H1 (cell line): Measurements from ENCODE around the gene CMTR1. TPM values are rescaled to one million over a fixed set of nuclear protein-coding genes. Genes with fewer than 3 reads are reported as not detected.

ENCODE experiments used
- CTCF ChIA-PET: fragments of 300-600 bp; sonication (Branson Sonifier 250); formaldehyde crosslinking; loops from one replicate; lab custom pipeline; 2021; ENCODE audit not compliant: partially characterized antibody; lab: Charles Lee
- POLR2A ChIA-PET: fragments of 300-600 bp; sonication (Branson Sonifier 250); formaldehyde crosslinking; loops from one replicate; lab custom pipeline; 2021; ENCODE audit warnings: inconsistent platforms; ENCODE audit not compliant: partially characterized antibody; lab: Charles Lee
- DNase-seq, 2 experiments: peaks; one replicate each; pipeline versions ENCODE4 v3.0.0 to v3.0.0-alpha.2; 2010 to 2022; ENCODE audit warnings: low spot score in 2 of 2, low read depth in 1 of 2, mixed read lengths in 1 of 2
- FAIRE-seq: peaks from 2 replicates; lab custom pipeline; 2011; peaks lifted over from hg19 to GRCh38; lab: Jason Lieb, UNC
- H2AFZ ChIP-seq: 2 replicates; pipeline ENCODE4 v1.8.1; 2012; ENCODE audit warnings: low read length, inconsistent platforms
- H2AK5ac ChIP-seq: 2 replicates; pipeline ENCODE4 v1.6.1; 2013; ENCODE audit warnings: low read depth, low read length
- H2BK120ac ChIP-seq: replicated peaks from 2 replicates; pipeline ENCODE3; 2013; ENCODE audit warnings: low read depth, low read length, inconsistent platforms
- H2BK12ac ChIP-seq: 2 replicates; pipeline ENCODE4 v1.6.1; 2013; ENCODE audit warnings: low read depth, low read length
- H2BK15ac ChIP-seq: 2 replicates; pipeline ENCODE4 v1.6.1; 2013; ENCODE audit warnings: low read length
- H2BK20ac ChIP-seq: 2 replicates; pipeline ENCODE4 v1.6.1; 2013; ENCODE audit warnings: low read length
- H2BK5ac ChIP-seq: 2 replicates; pipeline ENCODE4 v1.6.1; 2013; ENCODE audit warnings: low read depth, low read length
- H3K14ac ChIP-seq: 2 replicates; pipeline ENCODE4 v1.6.1; 2013; ENCODE audit warnings: inconsistent platforms; ENCODE audit not compliant: insufficient read length
- H3K18ac ChIP-seq: 2 replicates; pipeline ENCODE4 v1.6.1; 2013; ENCODE audit warnings: low read length; ENCODE audit errors: extremely low read depth
- H3K23ac ChIP-seq: 2 replicates; pipeline ENCODE4 v1.6.1; 2013; ENCODE audit warnings: inconsistent platforms; ENCODE audit not compliant: insufficient read length
- H3K23me2 ChIP-seq: 2 replicates; pipeline ENCODE4 v1.6.1; 2013; ENCODE audit warnings: low read depth, low read length
- H3K27ac ChIP-seq: 2 replicates; pipeline ENCODE4 v1.6.1; 2011; ENCODE audit warnings: low read depth, low read length, inconsistent platforms
- H3K27me3 ChIP-seq, 4 experiments: replicated peaks in 1 of 4; 1 replicate in 1 of 4; 2 replicates in 3 of 4; pipeline versions ENCODE4 v1.6.1 to v1.8.1; 2011 to 2013; ENCODE audit warnings: low read length in 3 of 4, mild to moderate bottlenecking in 3 of 4, inconsistent platforms in 2 of 4, mixed read lengths in 2 of 4, moderate library complexity in 1 of 4; ENCODE audit not compliant: control insufficient read depth in 3 of 4, insufficient read depth in 3 of 4; ENCODE audit errors: extremely low read depth in 1 of 4
- H3K36me3 ChIP-seq, 4 experiments: 2 replicates each; pipeline versions ENCODE4 v1.6.1 to v1.8.1; 2011 to 2013; ENCODE audit warnings: mild to moderate bottlenecking in 4 of 4, low read length in 3 of 4, moderate library complexity in 2 of 4, control low read depth in 1 of 4, inconsistent platforms in 1 of 4; ENCODE audit not compliant: insufficient read depth in 4 of 4, control insufficient read depth in 2 of 4
- H3K4ac ChIP-seq: replicated peaks from 2 replicates; pipeline ENCODE3; 2013; ENCODE audit warnings: low read length, low read depth, mixed read lengths, inconsistent platforms; ENCODE audit not compliant: insufficient read length
- H3K4me1 ChIP-seq, 4 experiments: replicated peaks in 1 of 4; 1 replicate in 1 of 4; 2 replicates in 3 of 4; pipeline versions ENCODE4 v1.6.1 to v1.8.1; 2011 to 2013; ENCODE audit warnings: low read length in 3 of 4, inconsistent platforms in 2 of 4, mixed read lengths in 1 of 4; ENCODE audit not compliant: insufficient read depth in 4 of 4, control insufficient read depth in 3 of 4
- H3K4me2 ChIP-seq, 2 experiments: 2 replicates each; pipeline versions ENCODE4 v1.6.1 to v1.8.1; 2011 to 2013; ENCODE audit warnings: low read depth in 2 of 2, low read length in 2 of 2, control low read depth in 1 of 2, inconsistent platforms in 1 of 2, mild to moderate bottlenecking in 1 of 2; ENCODE audit not compliant: insufficient read depth in 1 of 2
- H3K4me3 ChIP-seq, 4 experiments: fragments of 200-600, 300-600 bp in 1 of 4; sonication (generic), shearing (Covaris generic), sonication (Bioruptor Twin) in 1 of 4; 2 replicates each; pipeline versions ENCODE4 v1.5.1 to v1.8.1; 2011 to 2016; ENCODE audit warnings: low read length in 4 of 4, low read depth in 3 of 4, control low read depth in 2 of 4, inconsistent platforms in 2 of 4, mild to moderate bottlenecking in 2 of 4, mixed read lengths in 1 of 4, moderate library complexity in 1 of 4; ENCODE audit not compliant: insufficient read depth in 2 of 4; ENCODE audit errors: extremely low read depth in 1 of 4
- H3K56ac ChIP-seq: replicated peaks from 2 replicates; pipeline ENCODE3; 2013; ENCODE audit warnings: low read depth, mild to moderate bottlenecking, mixed read lengths, low read length, inconsistent platforms; ENCODE audit not compliant: insufficient read length
- H3K79me1 ChIP-seq: 2 replicates; pipeline ENCODE4 v1.6.1; 2013; ENCODE audit warnings: low read depth, low read length, control low read depth
- H3K79me2 ChIP-seq, 2 experiments: 2 replicates each; pipeline versions ENCODE4 v1.6.1 to v1.8.1; 2012 to 2013; ENCODE audit warnings: low read length in 2 of 2, mild to moderate bottlenecking in 2 of 2, inconsistent platforms in 1 of 2; ENCODE audit not compliant: insufficient read depth in 2 of 2, control insufficient read depth in 1 of 2
- H3K9ac ChIP-seq, 4 experiments: replicated peaks in 1 of 4; 1 replicate in 1 of 4; 2 replicates in 3 of 4; pipeline versions ENCODE4 v1.6.1 to v1.8.1; 2011 to 2013; ENCODE audit warnings: low read depth in 3 of 4, low read length in 3 of 4, control low read depth in 2 of 4, mild to moderate bottlenecking in 2 of 4, moderate library complexity in 2 of 4, inconsistent platforms in 1 of 4; ENCODE audit errors: extremely low read depth in 1 of 4
- H3K9me3 ChIP-seq, 2 experiments: 2 replicates each; pipeline versions ENCODE4 v1.6.1 to v1.8.1; 2012 to 2013; ENCODE audit warnings: mild to moderate bottlenecking in 2 of 2, moderate library complexity in 2 of 2, control low read depth in 1 of 2, inconsistent platforms in 1 of 2, low read depth in 1 of 2, low read length in 1 of 2, mixed read lengths in 1 of 2; ENCODE audit not compliant: insufficient read depth in 2 of 2
- H4K20me1 ChIP-seq, 2 experiments: replicated peaks in 1 of 2; 2 replicates each; pipeline versions ENCODE3 to v1.8.1; 2011 to 2013; ENCODE audit warnings: inconsistent platforms in 2 of 2, low read length in 2 of 2, mild to moderate bottlenecking in 1 of 2; ENCODE audit not compliant: insufficient read depth in 2 of 2, control insufficient read depth in 1 of 2
- H4K5ac ChIP-seq: 2 replicates; pipeline ENCODE4 v1.6.1; 2013; ENCODE audit warnings: low read length, low read depth, mixed read lengths, inconsistent platforms; ENCODE audit not compliant: insufficient read length
- H4K8ac ChIP-seq: 2 replicates; pipeline ENCODE4 v1.8.0; 2013; ENCODE audit warnings: mild to moderate bottlenecking, moderate library complexity, low read length, inconsistent platforms; ENCODE audit not compliant: insufficient read depth; ENCODE audit errors: extremely low read depth
- H4K91ac ChIP-seq: replicated peaks from 2 replicates; pipeline ENCODE3; 2013; ENCODE audit warnings: low read length, mixed read lengths, inconsistent platforms; ENCODE audit not compliant: insufficient read length
- BACH1 ChIP-seq: IDR thresholded peaks from 2 replicates; pipeline ENCODE4 v1.6.1; 2012; ENCODE audit warnings: low read length, improper control_type of control experiment
- EZH2 ChIP-seq: fragments of 200-600 bp; sonication (generic); IDR thresholded peaks from 2 replicates; pipeline ENCODE4 v1.7.1; 2012; ENCODE audit warnings: low read depth, mild to moderate bottlenecking, moderate library complexity, low read length, inconsistent platforms; ENCODE audit not compliant: severe bottlenecking
- JUND ChIP-seq: IDR thresholded peaks from 2 replicates; pipeline ENCODE4 v1.6.1; 2011; ENCODE audit warnings: mild to moderate bottlenecking, improper control_type of control experiment, low read length
- KDM1A ChIP-seq: fragments of 200-600, 300-600 bp; sonication (generic); IDR thresholded peaks from 2 replicates; pipeline ENCODE4 v1.7.1; 2016; ENCODE audit warnings: mild to moderate bottlenecking, low read length, borderline replicate concordance
- POLR2A ChIP-seq, 2 experiments: IDR thresholded peaks; 1 replicate in 1 of 2; 2 replicates in 1 of 2; pipeline ENCODE4 v1.6.1; 2011; ENCODE audit warnings: low read depth in 2 of 2, low read length in 2 of 2, mild to moderate bottlenecking in 2 of 2; ENCODE audit errors: control extremely low read depth in 1 of 2
- SIRT6 ChIP-seq: IDR thresholded peaks from one replicate; pipeline ENCODE4 v1.7.1; 2012; ENCODE audit warnings: low read length, inconsistent platforms
- SIX5 ChIP-seq: IDR thresholded peaks from 2 replicates; pipeline ENCODE4 v1.6.1; 2011; ENCODE audit warnings: mild to moderate bottlenecking, low read depth, low read length
- SRF ChIP-seq: IDR thresholded peaks from 2 replicates; pipeline ENCODE4 v1.6.1; 2011; ENCODE audit warnings: mild to moderate bottlenecking, low read depth, low read length, moderate library complexity
- YY1 ChIP-seq: IDR thresholded peaks from 2 replicates; pipeline ENCODE4 v1.6.1; 2011; ENCODE audit warnings: low read depth, mild to moderate bottlenecking, low read length
- polyA plus RNA-seq, 7 experiments: library from polyadenylated mRNA; depleted of rRNA in 3 of 7; stranded (reverse) in 5 of 7; unstranded in 2 of 7; fragments of >200 nt in 5 of 7; fragments of 200-250 nt in 2 of 7; gene quantifications; 1 replicate in 5 of 7; 2 replicates in 1 of 7; 4 replicates in 1 of 7; pipeline versions ENCODE4 v1.2.1 to v1.2.3, GENCODE V29; 2011 to 2013; ENCODE audit warnings: missing spikeins in 2 of 7, mixed read lengths in 2 of 7
- total RNA-seq: library from RNA; stranded (reverse); fragmentation: NEBNext Ultra II Directional; extraction: Animal tissue kit (Norgen Biotek cat#: 25700); gene quantifications from 2 replicates; pipeline ENCODE4 v1.2.1, GENCODE V29; 2021

CMTR1 gene
- total and polyA plus RNA-seq, 2 of the 8 experiments (the other 6 are each of a cell fraction or from before 2014, with no cell fraction given) = 15.2 to 33.1 TPM

- TF ChIP-seq SIRT6 (no peak), SIX5 (no peak), SRF (no peak), BACH1 (no peak), JUND (no peak), KDM1A (no peak), YY1 (no peak), POLR2A (IDR thresholded peaks at IDR 0.05; ENCODE audit: control extremely low read depth in 1 of 2, low read depth in 2 of 2, low read length in 2 of 2) (no peak), EZH2 (no peak)
- no peaks in the 10 kb centered on the region for H3K9me3 ChIP-seq
- H3K4ac ChIP-seq = no peak overlapping the region
- peaks cover 6 to 41% (median 34%) of the 10 kb centered on the region in 4 experiments; a peak in 7 of 8 replicates for H3K36me3 ChIP-seq
- no peaks in the 10 kb centered on the region; the same call in 1 of the 2 replicates for H3K23me2 ChIP-seq
- H2AK5ac ChIP-seq = no peak overlapping the region
- no peak overlapping the region for H3K27ac ChIP-seq
- no peaks in the 10 kb centered on the region; the same call in 1 of the 2 replicates for H3K79me1 ChIP-seq
- ChIA-PET CTCF (interaction anchor here (0.5 to 0.6 kb wide), 2 partner anchors 62 to 601 kb away, joined by 3 to 5 read pairs; no protein-coding TSS in a partner anchor), POLR2A (no interaction called here)
- no peak for DNase-seq
- no peak overlapping the region for H2BK20ac ChIP-seq
- H2AFZ ChIP-seq = no peak overlapping the region
- no peak overlapping the region for H4K5ac ChIP-seq
- no peaks in the 10 kb centered on the region for H4K20me1 ChIP-seq
- H2BK12ac ChIP-seq = no peak overlapping the region
- H2BK15ac ChIP-seq = no peak overlapping the region
- no peaks in the 10 kb centered on the region for H3K4me1 ChIP-seq
- no peak overlapping the region for H3K4me3 ChIP-seq
- H2BK120ac ChIP-seq = no peak overlapping the region
- no peak overlapping the region for H2BK5ac ChIP-seq
- no peak overlapping the region for H3K23ac ChIP-seq
- H4K8ac ChIP-seq = no peak overlapping the region
- no peaks in the 10 kb centered on the region for H3K27me3 ChIP-seq
- no peak overlapping the region for H3K18ac ChIP-seq
- no peaks in the 10 kb centered on the region for H3K79me2 ChIP-seq
- no peak overlapping the region for H3K14ac ChIP-seq
- H3K9ac ChIP-seq = no peak overlapping the region
- no peak overlapping the region for H4K91ac ChIP-seq
- no peak overlapping the region for H3K56ac ChIP-seq
- no peak overlapping the region for H3K4me2 ChIP-seq
- no peak for FAIRE-seq
Measured at GRCh38 chr6:37388578-37388977, 44.4 kb upstream of the CMTR1 start.
